ENCODE data around the gene DNTT. TPM values are rescaled to one million over a fixed set of nuclear protein-coding genes. Genes with fewer than 3 reads are reported as not detected.

DNTT gene
- total RNA-seq, 1 donor from 2014 or later, result not detected

DNA sequence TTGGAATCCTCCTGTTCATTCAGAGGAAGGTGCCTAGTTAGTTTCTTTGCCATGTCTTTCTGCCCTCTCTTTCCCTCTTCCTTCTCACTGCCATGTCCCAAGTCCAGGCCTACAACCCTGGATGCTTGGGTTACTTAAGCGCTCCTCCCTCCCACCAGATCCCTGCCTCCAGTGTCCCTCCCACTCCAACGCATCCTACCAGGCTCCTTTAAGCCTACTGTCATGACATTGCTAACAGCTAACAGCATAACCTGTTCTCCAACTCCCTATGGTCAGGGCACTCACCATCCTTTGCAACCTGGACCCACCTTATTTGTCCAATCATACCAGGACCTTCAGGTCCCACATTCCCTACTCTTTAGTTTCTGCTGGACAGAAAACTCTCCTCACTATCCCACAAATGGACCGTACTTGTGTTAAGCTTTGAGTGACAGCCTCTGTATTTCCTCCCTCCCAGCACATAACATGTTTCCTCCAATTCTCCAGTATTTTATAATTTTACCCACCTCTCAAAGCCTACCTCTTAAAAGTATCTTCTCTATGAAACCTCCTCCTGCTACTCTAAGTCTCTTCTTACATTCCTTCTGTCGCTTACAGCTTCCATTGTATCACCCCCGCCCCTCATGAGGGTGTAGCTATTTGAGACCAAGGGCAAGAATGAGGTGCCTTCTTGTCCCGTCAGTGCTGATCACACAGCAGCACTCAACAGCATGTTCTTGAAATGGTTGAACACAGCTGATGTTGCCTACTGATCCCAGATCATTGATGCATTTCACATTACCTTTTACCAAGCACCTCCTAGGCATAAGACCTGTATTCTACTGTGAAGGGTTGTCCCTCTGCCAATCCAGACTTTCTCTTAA, 34.6 kb upstream of the DNTT start:
- TF ChIP-seq, protein P1, sequence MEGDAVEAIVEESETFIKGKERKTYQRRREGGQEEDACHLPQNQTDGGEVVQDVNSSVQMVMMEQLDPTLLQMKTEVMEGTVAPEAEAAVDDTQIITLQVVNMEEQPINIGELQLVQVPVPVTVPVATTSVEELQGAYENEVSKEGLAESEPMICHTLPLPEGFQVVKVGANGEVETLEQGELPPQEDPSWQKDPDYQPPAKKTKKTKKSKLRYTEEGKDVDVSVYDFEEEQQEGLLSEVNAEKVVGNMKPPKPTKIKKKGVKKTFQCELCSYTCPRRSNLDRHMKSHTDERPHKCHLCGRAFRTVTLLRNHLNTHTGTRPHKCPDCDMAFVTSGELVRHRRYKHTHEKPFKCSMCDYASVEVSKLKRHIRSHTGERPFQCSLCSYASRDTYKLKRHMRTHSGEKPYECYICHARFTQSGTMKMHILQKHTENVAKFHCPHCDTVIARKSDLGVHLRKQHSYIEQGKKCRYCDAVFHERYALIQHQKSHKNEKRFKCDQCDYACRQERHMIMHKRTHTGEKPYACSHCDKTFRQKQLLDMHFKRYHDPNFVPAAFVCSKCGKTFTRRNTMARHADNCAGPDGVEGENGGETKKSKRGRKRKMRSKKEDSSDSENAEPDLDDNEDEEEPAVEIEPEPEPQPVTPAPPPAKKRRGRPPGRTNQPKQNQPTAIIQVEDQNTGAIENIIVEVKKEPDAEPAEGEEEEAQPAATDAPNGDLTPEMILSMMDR (IDR thresholded peaks at IDR 0.05; ENCODE audit: unreplicated experiment), result no peak

DNA sequence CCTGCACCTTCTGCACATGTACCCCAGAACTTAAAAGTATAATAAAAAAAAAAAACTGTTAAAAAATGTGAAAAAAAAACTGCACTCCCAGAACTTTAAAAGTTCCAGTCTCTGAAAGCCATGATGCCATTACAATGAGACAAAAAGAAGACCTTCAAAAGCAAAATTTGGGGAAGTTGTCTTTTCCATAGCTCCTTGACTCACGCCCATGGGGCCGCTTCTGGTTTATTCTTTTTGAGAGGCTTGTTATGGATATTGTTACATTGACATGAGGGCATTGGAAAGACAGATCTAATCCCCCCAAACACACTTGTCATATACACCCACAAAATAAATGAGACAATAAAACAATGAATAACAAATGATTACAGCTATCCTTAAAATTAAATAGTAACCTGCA, 33.7 kb upstream of the DNTT start:
- TF ChIP-seq, protein P1 (IDR thresholded peaks at IDR 0.05; ENCODE audit: unreplicated experiment), result no peak
- H3K27me3 Mint-ChIP-seq (ENCODE audit: unreplicated experiment), result peaks cover 4% of the 10 kb centered on the region
- no peaks in the 10 kb centered on the region for H3K4me1 Mint-ChIP-seq (ENCODE audit: unreplicated experiment)
- no peak overlapping the region for H3K27ac Mint-ChIP-seq (ENCODE audit: unreplicated experiment)
- no peaks in the 10 kb centered on the region for H3K9me3 Mint-ChIP-seq (ENCODE audit: unreplicated experiment)
- H3K36me3 Mint-ChIP-seq (ENCODE audit: low read depth, unreplicated experiment), result no peaks in the 10 kb centered on the region
- no peak for DNase-seq (ENCODE audit: low spot score)
- no peak overlapping the region for H3K4me3 Mint-ChIP-seq (ENCODE audit: unreplicated experiment)

More for the DNA sequence above, 34.6 kb upstream of the DNTT start:
- DNase-seq (ENCODE audit: low spot score), result no peak
- Mint-ChIP-seq H3K4me3 (ENCODE audit: unreplicated experiment) (no peak overlapping the region), H3K4me1 (ENCODE audit: unreplicated experiment) (no peaks in the 10 kb centered on the region), H3K27ac (ENCODE audit: unreplicated experiment) (no peak overlapping the region), H3K9me3 (ENCODE audit: unreplicated experiment) (no peaks in the 10 kb centered on the region), H3K27me3 (ENCODE audit: unreplicated experiment) (peaks cover 4% of the 10 kb centered on the region), H3K36me3 (ENCODE audit: low read depth, unreplicated experiment) (no peaks in the 10 kb centered on the region)

DNA sequence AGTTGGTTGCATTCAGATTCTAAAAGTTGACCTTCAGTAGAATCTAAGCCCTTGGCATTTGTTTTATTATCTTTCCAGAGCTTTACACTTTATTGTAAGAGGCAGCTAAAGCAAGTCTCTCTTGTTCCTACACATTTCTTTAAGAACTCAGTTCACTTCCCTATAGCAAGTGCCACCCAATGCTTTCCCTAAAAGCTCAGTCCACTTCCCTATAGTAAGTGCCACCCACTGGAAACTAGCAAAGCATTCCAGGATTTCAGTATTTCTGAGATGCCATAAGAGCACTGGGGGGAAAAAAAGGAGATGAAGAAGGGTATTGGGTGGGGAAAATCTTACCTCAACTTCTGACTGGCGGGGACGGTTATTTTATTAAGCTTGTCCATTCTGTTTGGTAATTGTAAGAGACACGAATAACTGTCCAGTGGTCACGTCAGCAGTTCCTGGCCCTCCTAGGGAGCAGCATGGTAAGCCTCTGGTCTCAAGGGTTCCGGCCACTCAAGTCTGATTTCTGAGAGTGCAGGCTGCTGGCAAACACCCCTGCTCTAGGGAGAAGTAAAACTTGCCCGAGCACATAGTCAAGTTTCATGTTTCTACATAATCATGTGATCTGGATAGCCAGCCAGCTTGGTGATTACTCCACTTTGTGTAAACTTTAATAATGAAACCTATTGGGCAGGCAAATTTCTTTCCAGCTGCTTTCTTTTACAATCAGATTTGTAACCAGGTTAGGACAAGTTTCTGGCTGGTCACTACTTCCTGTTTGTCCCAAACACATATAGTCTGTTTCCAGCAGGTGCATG, 33.0 kb upstream of the DNTT start, which contains the start of gene BLNK:
Gene BLNK, minus strand, starts transcription at position 554 of the 800 bp plus-strand sequence. Its CDS starts 171 bp downstream, at position 383.
- H3K36me3 Mint-ChIP-seq (ENCODE audit: low read depth, unreplicated experiment), result no peaks in the 10 kb centered on the region
- DNase-seq (ENCODE audit: low spot score), result no peak
- no peak within 1 kb of the TSS for H3K27ac Mint-ChIP-seq (ENCODE audit: unreplicated experiment)
- no peak within 1 kb of the TSS for H3K4me3 Mint-ChIP-seq (ENCODE audit: unreplicated experiment)
- H3K27me3 Mint-ChIP-seq (ENCODE audit: unreplicated experiment), result peaks cover 4% of the 10 kb centered on the region
- no peaks in the 10 kb centered on the region for H3K4me1 Mint-ChIP-seq (ENCODE audit: unreplicated experiment)
- TF ChIP-seq, protein P1 (IDR thresholded peaks at IDR 0.05; ENCODE audit: unreplicated experiment), result no peak
- H3K9me3 Mint-ChIP-seq (ENCODE audit: unreplicated experiment), result no peaks in the 10 kb centered on the region

DNA sequence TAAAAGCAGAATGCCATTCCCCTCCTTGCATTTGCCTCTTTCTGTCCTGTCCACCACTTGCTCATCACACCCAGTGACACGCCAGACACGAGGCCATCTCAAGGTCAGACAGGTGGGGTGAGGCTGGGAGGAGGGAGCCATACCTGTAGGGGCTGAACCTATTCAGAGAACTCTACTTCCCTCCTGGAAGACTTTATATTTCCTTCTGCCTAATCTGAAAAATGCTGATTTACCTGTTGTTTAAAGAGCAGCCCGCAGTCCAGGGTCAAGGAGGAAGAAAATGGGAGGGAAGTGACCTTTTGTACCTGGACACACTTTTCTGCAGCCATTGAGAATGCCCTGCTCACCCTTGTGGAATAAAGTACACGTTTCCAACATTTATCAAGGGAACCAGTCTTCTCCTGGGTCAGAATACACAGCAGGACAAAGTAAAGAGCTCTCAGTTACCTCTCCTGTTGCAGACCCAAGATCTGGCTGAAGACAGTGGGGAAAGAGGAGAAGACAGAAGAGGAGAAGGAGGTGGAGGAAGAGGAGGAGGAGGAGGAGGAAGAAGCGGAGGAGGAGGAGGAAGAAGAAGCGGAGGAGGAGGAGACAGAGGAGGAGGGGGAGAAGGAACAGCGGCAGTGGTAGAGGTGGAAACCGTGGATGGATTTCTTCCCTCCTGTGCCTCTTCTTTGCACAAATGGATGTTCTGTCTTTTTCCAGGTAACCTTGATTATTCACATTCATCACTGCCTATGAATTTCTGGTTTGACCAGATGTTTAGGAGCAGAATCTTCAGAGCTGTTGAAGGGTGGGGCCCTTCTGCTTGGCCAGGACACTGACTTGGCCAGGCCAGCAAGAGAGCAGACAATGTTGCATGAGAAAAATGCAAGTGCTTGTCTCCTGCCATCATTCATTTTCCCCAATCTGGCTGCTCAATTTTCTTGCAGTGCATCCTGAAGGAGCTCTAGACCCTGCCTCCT, 31.6 kb upstream of the DNTT start:
- no peak for DNase-seq (ENCODE audit: low spot score)
- TF ChIP-seq, protein P1 (IDR thresholded peaks at IDR 0.05; ENCODE audit: unreplicated experiment), result no peak
- Mint-ChIP-seq H3K36me3 (ENCODE audit: low read depth, unreplicated experiment) (no peaks in the 10 kb centered on the region), H3K27me3 (ENCODE audit: unreplicated experiment) (peaks cover 4% of the 10 kb centered on the region), H3K4me3 (ENCODE audit: unreplicated experiment) (no peak overlapping the region), H3K4me1 (ENCODE audit: unreplicated experiment) (no peaks in the 10 kb centered on the region), H3K9me3 (ENCODE audit: unreplicated experiment) (no peaks in the 10 kb centered on the region), H3K27ac (ENCODE audit: unreplicated experiment) (no peak overlapping the region)

Measured in endothelial cell (in vitro differentiated cells).